HG03103 (cell line): ENCODE data around the gene APOL1.
"Not testable (repeated sequence)": the region's sequence is repeated elsewhere in the genome, so short reads cannot be mapped to it uniquely, and the experiment has no call there.

ENCODE experiments used
- ATAC-seq: cut with Tn5 transposase; IDR thresholded peaks from one replicate; pipeline ENCODE4 v1.9.1; 2021; ENCODE audit warnings: low read depth; ENCODE audit not compliant: unreplicated experiment

Gene APOL1

DNA sequence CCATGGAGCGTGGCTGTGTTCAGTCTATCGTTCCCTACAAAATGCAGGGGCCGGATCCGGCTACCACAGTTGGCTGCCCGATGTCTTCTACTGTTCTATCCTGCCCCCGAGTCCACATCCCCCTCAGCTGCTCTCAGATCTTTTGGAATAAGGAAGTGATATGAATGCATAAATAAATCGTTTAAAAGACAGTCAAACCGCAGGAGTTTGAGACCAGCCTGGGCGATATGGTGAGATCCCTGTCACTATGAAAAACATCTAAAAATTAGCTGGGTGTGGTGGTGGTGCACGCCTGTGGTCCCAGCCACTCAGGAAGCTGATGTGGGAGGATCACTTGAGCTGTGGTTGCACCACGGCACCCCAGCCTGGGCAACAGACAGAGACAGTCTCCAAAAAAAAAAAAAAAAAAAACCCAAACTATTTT lies 37.0 kb downstream of the APOL1 start:
- ATAC-seq: not testable (repeated sequence)

GRCh38 chr22:36290391-36291075 lies 37.6 kb downstream of the APOL1 start:
- not testable (repeated sequence) for ATAC-seq

DNA sequence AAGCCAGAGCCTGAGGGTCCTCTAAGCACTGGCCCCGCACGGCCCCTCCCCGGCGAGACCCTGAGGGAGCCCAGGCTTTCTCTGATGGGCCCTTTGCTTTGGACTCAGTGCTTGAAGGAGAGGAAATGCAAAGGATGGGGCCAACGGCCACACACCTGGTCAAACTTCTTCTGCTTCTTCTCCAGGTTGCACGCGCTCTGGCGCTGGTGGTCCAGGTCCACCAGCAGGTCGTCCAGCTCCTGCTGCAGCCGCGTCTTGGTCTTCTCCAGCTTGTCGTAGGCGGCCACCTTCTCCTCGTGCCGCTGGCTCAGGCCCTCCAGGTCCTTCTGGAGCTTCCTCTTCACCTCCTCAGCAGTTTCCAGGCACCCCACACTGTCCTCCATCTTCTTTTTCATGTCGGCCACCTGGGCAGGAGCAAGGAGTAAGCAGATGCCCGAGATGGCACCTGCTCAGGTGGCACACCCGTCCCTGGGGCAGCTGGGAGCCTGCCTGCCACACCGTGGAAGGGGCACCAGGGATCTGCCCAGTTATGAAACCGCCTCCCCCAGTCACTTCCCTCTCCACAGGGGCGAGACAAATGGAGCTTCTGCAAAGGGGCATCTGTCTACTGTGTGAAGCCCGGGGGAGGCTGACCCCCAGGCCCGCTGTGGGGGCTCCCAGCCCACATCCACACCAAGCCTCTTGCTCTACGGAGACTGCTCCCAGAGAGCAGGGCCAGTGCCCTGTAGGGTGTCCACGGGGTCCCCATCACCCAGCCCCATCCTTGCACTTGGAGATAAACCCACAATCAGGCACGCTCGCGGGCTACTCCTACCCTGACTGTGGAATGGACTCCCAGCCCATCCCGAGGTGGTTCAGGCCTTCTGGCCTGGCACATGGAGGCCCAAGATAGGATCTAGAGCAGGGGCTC lies 39.2 kb downstream of the APOL1 start:
- no peak for ATAC-seq

GRCh38 chr22:36292823-36293530 lies 40.0 kb downstream of the APOL1 start:
- no peak for ATAC-seq

DNA sequence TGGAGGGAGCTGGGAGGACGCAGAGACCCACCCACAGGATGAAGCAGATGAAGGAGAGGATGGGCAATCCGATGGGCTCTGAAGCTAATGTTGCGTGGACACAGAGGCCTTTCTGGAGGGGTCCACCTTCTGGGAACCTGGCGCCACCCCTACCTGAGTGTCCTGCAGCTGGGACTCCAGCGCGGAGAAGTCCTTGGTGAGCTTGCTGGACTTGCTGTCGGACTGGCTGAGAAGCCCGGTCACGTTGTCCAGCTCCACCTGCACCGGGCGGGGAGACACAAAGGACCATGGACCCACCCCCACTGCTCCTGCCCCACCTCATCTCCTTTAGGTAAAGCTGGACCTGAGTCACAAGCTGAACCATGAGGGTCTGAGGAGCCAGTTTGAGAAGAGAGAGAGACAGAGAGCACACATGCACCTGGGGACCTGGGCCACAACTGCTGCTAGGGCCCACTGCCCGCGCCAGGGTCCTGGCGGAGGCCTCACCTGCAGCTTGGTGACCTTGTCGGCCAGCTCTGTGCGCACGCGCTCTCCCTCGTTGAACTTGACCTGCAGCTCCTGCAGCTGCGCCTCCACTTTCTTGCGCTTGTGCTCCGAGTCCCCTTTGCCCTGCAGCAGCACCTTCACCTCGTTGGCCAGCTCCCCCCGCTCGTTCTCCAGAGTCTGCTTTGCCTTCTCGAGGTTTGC lies 40.8 kb downstream of the APOL1 start:
- no peak for ATAC-seq

DNA sequence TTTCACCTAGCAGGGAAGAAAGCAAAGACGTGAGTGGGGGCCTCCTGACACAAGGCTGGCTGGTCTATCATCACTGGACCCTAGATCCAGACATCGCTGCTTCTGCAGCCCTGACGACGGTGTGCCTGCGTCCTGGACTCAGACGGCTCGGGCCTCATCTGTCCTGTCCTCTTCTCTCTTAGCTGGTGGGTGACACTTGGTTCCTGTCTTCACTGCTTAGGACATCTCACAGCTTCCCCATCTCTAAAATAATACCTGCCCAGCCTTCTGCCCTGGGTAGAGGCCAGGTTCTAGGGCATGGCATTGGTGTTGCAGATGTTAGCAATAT lies 41.3 kb downstream of the APOL1 start:
- no peak for ATAC-seq

DNA sequence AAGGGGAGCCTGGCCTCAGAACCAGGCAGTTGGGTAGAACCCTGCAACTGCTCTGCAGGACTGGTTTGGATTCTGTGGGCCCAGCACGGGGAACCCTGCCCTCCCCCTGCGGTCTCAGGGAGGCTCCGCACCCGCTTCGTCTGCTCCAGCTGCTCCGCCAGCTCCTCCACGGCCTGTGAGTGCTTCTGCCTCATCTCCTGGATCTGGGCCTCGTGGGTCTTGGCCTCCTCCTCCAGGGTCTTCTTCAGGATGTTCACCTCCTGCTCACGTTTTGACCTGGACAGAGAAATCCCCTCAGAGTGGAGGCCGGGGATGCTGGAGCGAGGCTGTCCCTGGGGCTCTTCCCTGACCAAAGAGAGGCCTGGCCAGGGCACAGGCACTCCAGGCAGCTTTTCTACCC lies 41.9 kb downstream of the APOL1 start:
- ATAC-seq: no peak

DNA sequence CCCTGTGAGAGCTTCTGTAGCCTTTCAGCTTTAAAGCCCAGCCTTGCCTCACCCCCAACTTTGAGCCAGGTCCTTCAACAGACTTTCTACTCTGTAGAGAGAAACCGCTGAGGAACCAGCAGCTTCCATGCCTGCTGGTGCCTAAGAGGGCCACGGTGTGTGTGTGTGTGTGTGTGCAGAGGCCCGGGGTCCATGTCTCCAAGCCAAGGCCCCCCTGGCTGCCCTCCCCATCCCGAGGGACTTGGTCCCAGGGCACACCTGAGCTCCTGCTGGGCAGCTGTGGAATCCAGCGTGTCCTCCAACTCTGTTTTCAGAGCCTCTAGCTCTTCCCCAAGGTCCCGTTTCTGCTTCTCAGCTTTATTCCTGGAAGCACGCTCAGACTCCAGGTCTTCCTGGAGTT lies 42.3 kb downstream of the APOL1 start:
- ATAC-seq: no peak

DNA sequence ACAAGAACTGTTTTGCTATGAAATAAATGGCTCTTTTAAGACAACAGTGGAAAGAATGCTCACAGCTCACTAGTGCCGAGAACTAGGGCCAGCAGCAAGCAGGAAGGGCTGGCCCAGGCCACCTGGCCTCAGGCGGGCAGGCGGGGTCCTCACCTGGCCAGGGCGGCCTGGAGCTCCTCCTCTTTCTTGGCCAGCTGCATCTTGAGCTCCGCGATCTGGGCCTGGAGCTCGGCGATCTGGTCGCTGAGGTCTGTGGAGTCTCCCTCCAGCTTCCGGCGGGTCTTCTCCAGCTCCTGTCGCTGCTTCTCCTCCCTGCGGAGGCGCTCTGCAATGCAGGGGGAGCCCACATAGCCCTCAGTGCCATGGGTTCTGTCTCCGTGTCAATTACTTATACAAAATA lies 43.8 kb downstream of the APOL1 start:
- ATAC-seq: no peak

GRCh38 chr22:36297568-36297967 lies 44.6 kb downstream of the APOL1 start:
- ATAC-seq: no peak

DNA sequence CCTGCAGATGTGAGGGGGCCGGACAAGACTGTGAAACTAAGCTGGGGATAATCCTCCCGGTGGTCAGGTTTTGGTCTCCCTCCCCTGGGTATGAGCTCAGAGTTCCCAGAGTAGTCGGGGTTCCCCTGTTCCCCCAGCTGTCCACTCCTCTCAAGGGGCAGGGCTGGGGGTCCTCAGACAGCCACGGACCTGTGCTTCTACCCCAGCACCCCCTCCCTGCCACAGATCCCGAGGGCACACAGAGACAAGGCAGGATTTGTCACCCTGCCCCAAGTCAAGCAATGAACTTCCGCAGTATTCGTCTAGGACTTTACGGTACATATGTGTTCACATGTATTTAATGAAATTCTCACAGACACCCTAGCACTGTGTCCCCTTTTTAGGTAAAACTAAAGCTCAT lies 45.2 kb downstream of the APOL1 start:
- ATAC-seq: no peak

- no peak for ATAC-seq
Observed at GRCh38 chr22:36298601-36299000, 45.7 kb downstream of the APOL1 start.

DNA sequence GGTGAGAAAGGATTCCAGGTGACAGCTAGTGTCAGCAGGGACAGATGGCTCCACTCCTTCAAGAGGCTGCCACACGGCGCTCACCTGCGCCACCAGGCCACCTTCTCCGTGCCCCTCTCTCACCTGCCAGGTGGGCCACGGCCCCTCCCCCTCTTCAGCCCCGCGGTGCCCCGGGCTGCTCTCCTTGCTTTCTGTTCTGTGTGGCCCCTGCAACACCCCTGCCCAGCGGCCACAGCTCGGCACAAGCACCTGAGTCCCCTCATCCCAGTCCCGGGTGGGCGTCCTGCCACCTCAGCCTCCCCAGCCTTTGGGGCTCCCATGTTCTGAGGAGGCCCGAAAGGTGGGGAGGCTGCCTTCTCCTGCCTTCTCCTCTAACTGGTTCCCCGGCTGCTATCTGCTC lies 46.4 kb downstream of the APOL1 start:
- ATAC-seq: no peak

- ATAC-seq: no peak
Observed at GRCh38 chr22:36299911-36300310, 47.0 kb downstream of the APOL1 start.

GRCh38 chr22:36300396-36301212 lies 47.7 kb downstream of the APOL1 start:
- ATAC-seq: no peak

- ATAC-seq: no peak
Observed at GRCh38 chr22:36301384-36301828, 48.5 kb downstream of the APOL1 start.

DNA sequence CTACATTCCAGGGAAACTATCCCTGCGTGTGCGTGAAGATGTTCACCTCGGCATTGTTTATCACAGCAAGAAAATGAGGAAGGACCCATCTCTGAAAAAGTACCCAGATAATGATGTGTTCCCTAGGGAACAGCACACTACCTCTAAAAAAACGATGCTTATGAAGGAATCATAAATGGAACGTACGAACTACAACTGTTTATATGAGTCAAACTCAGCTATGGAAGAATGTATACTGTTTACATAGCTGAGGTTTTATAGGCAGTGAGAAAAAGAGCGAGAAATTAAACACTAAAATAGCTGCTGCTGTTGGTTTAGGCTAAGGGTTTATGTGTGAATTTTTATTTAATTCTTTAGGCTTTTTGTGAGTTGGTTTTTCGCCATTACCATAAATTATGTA lies 48.9 kb downstream of the APOL1 start:
- ATAC-seq: no peak

GRCh38 chr22:36302439-36303114 lies 49.6 kb downstream of the APOL1 start:
- no peak for ATAC-seq

GRCh38 chr22:36303115-36303467 lies 50.2 kb downstream of the APOL1 start:
- no peak for ATAC-seq
